SU-DHL-6 (cell line): ENCODE data around the gene FAM200A.

Experiments
- H2AFZ ChIP-seq: fragments of 200-600 bp; sonication (generic); 2 replicates; pipeline ENCODE4 v1.6.1; 2014; ENCODE audit warnings: low read depth, mild to moderate bottlenecking, moderate library complexity, mixed read lengths, antibody characterized with exemption, low read length; ENCODE audit not compliant: severe bottlenecking
- H3F3A ChIP-seq: fragments of 200-600 bp; shearing (Covaris generic); 2 replicates; pipeline ENCODE4 v1.6.0; 2016; ENCODE audit warnings: antibody characterized with exemption, mild to moderate bottlenecking; ENCODE audit not compliant: insufficient read depth
- H3K27ac ChIP-seq: fragments of 200-600 bp; sonication (generic); 2 replicates; pipeline ENCODE4 v1.5.1; 2016; ENCODE audit warnings: low read depth, mild to moderate bottlenecking, low read length, moderate library complexity, mixed read lengths
- H3K27me3 ChIP-seq: fragments of 200-600 bp; sonication (generic), shearing (Covaris generic); 2 replicates; pipeline ENCODE4 v1.6.0; 2014; ENCODE audit warnings: mild to moderate bottlenecking, low read length
- H3K36me3 ChIP-seq: fragments of 200-600 bp; sonication (generic); 2 replicates; pipeline ENCODE4 v1.6.1; 2014; ENCODE audit warnings: mild to moderate bottlenecking, low read length, mixed read lengths
- H3K4me2 ChIP-seq: fragments of 300-600, 200-600 bp; shearing (Covaris generic), sonication (generic); 2 replicates; pipeline ENCODE4 v1.6.0; 2014; ENCODE audit warnings: low read length, low read depth, mild to moderate bottlenecking; ENCODE audit not compliant: poor library complexity, severe bottlenecking
- H3K4me3 ChIP-seq: fragments of 200-600 bp; sonication (generic); 2 replicates; pipeline ENCODE4 v1.5.1; 2014; ENCODE audit warnings: antibody characterized with exemption, low read length, mild to moderate bottlenecking, mixed read lengths; ENCODE audit not compliant: insufficient read depth, poor library complexity, severe bottlenecking
- H3K79me2 ChIP-seq: fragments of 200-600 bp; sonication (generic); 2 replicates; pipeline ENCODE4 v1.6.1; 2014; ENCODE audit warnings: mild to moderate bottlenecking, low read length, moderate library complexity; ENCODE audit not compliant: insufficient read depth
- H3K9ac ChIP-seq: fragments of 200-600 bp; sonication (generic); 2 replicates; pipeline ENCODE4 v1.7.0; 2014; ENCODE audit warnings: mild to moderate bottlenecking, low read length
- H3K9me2 ChIP-seq: fragments of 200-600 bp; sonication (generic); replicated peaks from 2 replicates; pipeline ENCODE4 v1.6.1; 2014; ENCODE audit warnings: low read length; ENCODE audit not compliant: insufficient read depth
- H3K9me3 ChIP-seq: fragments of 200-600 bp; sonication (generic); 2 replicates; pipeline ENCODE4 v1.6.1; 2014; ENCODE audit warnings: low read length, mixed read lengths; ENCODE audit not compliant: insufficient read depth
- H4K20me1 ChIP-seq: fragments of 200-600 bp; sonication (generic); 2 replicates; pipeline ENCODE4 v1.6.1; 2014; ENCODE audit warnings: low read depth, mild to moderate bottlenecking, antibody characterized with exemption, low read length, moderate library complexity, mixed read lengths
- EZH2phosphoT487 ChIP-seq: fragments of 200-600 bp; sonication (generic), shearing (Covaris generic); conservative IDR thresholded peaks from 2 replicates; pipeline ENCODE4 v1.6.1; 2018; ENCODE audit warnings: mild to moderate bottlenecking, antibody characterized with exemption, low read length, moderate library complexity, mixed read lengths
- TF ChIP-seq, protein P1 (sequence below): fragments of 200-600 bp; sonication (generic); IDR thresholded peaks from one replicate; pipeline ENCODE4 v1.5.1; 2017; ENCODE audit warnings: antibody characterized with exemption, mild to moderate bottlenecking, low read length, moderate library complexity; ENCODE audit not compliant: insufficient read depth, poor library complexity, severe bottlenecking

The FAM200A gene

DNA sequence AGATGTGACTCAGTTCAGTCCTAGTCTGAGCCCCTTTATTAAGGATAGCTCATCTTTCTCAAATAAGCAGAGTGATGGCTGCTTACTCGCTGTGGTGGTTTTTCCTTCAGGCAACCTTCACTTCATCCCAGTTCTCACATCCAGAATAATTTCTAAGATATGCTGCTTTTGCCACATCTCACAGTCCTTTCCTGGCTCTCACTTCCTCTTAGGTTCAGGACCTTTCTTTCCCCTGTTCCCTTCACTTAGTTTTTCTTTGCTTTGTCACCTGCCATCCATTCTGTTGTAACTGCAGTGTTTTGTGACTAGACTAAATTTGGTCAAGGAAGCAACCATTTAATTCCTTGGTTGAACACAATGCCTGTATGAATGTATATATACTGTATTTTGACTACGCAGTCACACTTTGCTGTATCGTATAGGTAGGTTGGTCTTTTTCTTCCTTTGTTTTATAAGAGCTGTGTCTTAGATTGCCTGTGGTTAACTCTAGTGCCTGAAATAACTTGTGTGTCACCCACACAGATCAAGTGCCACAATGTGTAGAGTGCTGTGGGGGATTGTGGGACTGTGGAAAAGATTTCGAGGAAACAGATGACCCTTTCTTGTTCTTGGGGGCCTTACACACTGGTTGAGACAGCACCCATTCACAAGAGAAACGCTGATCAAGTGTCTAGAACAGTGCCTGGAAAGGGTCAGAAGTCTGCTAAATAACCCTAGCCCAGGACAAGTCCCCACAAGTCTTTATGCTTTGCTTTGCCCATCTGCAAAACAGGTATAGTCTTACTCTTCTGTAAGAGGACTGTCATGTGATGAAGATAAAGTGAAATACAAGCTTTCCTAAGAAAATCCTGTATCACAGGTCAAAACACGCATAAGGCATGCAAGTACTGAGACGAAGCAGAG, 9.2 kb upstream of the FAM200A start:
- H2AFZ ChIP-seq, result no peak overlapping the region
- no peak overlapping the region for H3K4me2 ChIP-seq
- H3K79me2 ChIP-seq, result peaks cover 74% of the 10 kb centered on the region
- no peaks in the 10 kb centered on the region for H4K20me1 ChIP-seq
- no peaks in the 10 kb centered on the region for H3K9me3 ChIP-seq
- H3K4me3 ChIP-seq, result no peak overlapping the region
- TF ChIP-seq EZH2phosphoT487, result no peak
- TF ChIP-seq, protein P1, sequence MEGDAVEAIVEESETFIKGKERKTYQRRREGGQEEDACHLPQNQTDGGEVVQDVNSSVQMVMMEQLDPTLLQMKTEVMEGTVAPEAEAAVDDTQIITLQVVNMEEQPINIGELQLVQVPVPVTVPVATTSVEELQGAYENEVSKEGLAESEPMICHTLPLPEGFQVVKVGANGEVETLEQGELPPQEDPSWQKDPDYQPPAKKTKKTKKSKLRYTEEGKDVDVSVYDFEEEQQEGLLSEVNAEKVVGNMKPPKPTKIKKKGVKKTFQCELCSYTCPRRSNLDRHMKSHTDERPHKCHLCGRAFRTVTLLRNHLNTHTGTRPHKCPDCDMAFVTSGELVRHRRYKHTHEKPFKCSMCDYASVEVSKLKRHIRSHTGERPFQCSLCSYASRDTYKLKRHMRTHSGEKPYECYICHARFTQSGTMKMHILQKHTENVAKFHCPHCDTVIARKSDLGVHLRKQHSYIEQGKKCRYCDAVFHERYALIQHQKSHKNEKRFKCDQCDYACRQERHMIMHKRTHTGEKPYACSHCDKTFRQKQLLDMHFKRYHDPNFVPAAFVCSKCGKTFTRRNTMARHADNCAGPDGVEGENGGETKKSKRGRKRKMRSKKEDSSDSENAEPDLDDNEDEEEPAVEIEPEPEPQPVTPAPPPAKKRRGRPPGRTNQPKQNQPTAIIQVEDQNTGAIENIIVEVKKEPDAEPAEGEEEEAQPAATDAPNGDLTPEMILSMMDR, result no peak
- H3K36me3 ChIP-seq, result peaks cover 43% of the 10 kb centered on the region
- H3F3A ChIP-seq, result peaks cover 5% of the 10 kb centered on the region; the same call in 1 of the 2 replicates
- H3K9ac ChIP-seq, result no peak overlapping the region
- H3K9me2 ChIP-seq, result no peaks in the 10 kb centered on the region
- H3K27me3 ChIP-seq, result no peaks in the 10 kb centered on the region
- H3K27ac ChIP-seq, result no peak overlapping the region

DNA sequence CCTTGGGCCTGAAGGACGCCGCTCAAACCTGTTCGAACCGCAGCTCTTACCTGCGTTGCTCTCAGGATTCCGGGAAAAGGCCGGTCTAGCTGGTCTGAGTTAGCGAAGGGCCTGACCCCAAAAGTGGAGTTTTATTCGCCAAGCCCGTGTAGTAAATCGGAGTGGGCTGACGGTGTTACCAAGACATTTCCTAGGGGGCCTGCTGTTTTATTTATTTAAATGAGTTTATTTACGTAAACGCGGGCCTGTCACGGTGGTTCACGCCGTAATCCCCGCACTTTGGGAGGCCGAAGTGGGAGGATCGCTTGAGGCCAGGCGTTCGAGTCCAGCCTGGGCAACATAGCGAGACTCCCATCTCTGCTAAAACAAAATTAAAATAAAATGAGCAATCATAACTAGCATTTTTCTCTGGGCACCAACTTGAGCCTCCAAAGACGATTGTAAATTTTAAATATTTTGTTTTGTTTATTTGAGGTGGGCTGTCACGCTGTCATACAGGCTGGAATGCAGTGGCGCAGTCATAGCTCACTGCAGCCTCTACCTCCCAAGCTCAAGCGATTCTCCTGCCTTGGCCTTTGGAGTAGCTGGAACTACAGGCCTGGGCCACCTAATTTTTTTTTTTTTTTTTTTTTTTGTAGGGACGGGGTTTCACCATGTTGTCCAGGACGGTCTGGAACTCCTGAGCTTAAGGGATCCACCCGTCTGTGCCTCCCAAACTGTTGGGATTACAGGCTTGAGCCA, 7.4 kb upstream of the FAM200A start:
- Histone ChIP-seq H3K27ac (peak overlapping the region; percentile 84), H3K36me3 (peaks cover 40% of the 10 kb centered on the region), H3F3A (peaks cover 17% of the 10 kb centered on the region; the same call in 1 of the 2 replicates), H3K4me2 (peak overlapping the region; percentile 74), H3K9me2 (no peaks in the 10 kb centered on the region), H3K9ac (peak overlapping the region; percentile 95), H3K27me3 (no peaks in the 10 kb centered on the region), H3K4me3 (peak overlapping the region; percentile 91), H2AFZ (peak overlapping the region; percentile 87), H3K9me3 (no peaks in the 10 kb centered on the region), H4K20me1 (no peaks in the 10 kb centered on the region), H3K79me2 (peaks cover 76% of the 10 kb centered on the region)
- no peak for TF ChIP-seq EZH2phosphoT487
- TF ChIP-seq, protein P1, result no peak

DNA sequence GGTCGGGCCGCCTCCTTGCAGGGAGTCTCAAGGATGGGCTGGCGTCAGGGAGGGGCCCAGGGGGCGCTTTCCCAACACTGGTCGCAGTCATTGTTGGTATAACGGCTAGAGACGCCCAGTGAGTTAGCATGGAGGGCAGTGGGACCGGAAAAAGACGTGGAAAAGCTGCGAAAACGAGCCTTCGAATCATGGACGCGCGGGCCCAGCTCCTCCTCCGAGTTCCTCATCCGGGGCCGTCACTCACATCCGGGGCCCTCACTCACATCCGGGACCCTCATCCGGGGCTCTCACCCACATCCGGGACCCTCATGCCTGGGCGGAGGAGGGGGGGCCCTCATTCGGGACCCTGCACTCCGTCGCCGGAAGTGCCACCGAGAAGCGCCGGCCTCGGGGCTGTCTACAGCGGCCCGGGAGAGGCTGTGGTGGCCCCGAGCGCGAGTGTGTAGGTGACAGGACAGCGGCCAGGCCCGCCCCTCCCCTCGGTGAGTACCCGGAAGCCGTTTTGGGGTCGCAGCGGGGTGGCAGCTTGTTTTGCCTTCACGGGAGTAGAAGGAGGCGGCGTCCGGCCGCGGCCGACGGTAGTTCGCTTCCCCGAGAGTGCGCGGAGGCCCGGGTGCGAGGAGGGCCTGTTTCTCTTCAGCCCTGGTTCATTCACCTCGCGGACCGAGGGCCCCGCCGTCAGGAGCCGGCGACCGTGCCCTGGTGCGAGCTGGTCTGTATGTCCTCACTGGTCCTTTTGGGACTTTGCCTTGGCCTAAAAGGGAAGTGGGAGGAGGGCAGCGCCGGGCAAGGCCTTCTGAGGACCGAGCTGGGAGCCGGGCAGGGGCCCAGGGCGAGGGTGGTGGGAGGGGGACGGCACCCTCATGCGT, 6.6 kb upstream of the FAM200A start, which contains the start of gene ZNF655:
TSS of gene ZNF655 (plus strand) at position 337 of the 869 bp plus-strand sequence. CDS start 1,918 bp downstream, outside the sequence.
- peak within 1 kb of the TSS; percentile 91 for H3K4me3 ChIP-seq
- no peak for TF ChIP-seq EZH2phosphoT487
- TF ChIP-seq, protein P1, result no peak
- peak within 1 kb of the TSS; percentile 84 for H3K27ac ChIP-seq
- peaks cover 71% of the 10 kb centered on the region for H3K79me2 ChIP-seq
- H4K20me1 ChIP-seq, result no peaks in the 10 kb centered on the region
- no peaks in the 10 kb centered on the region for H3K9me3 ChIP-seq
- H3F3A ChIP-seq, result peaks cover 20% of the 10 kb centered on the region; the same call in 1 of the 2 replicates
- H3K27me3 ChIP-seq, result no peaks in the 10 kb centered on the region
- peak within 1 kb of the TSS; percentile 74 for H3K4me2 ChIP-seq
- H3K36me3 ChIP-seq, result peaks cover 34% of the 10 kb centered on the region
- no peaks in the 10 kb centered on the region for H3K9me2 ChIP-seq
- peak within 1 kb of the TSS; percentile 87 for H2AFZ ChIP-seq
- peak within 1 kb of the TSS; percentile 95 for H3K9ac ChIP-seq
